KMS-11 (cell line): ENCODE measurements around the gene ABCG5.

ENCODE experiments used
- H2AFZ ChIP-seq: fragments of 200-600 bp; sonication (generic); 2 replicates; pipeline ENCODE4 v1.6.1; 2016; ENCODE audit warnings: antibody characterized with exemption, mixed run types, low read depth
- H3K27ac ChIP-seq: fragments of 200-600 bp; sonication (generic); 2 replicates; pipeline ENCODE4 v1.6.1; 2016; ENCODE audit warnings: mild to moderate bottlenecking, mixed run types
- H3K27me3 ChIP-seq: fragments of 200-600 bp; sonication (generic); 2 replicates; pipeline ENCODE4 v1.6.1; 2017; ENCODE audit warnings: mild to moderate bottlenecking, low read depth, mixed run types, moderate library complexity; ENCODE audit not compliant: insufficient read depth
- H3K36me3 ChIP-seq: fragments of 200-600 bp; sonication (generic); 2 replicates; pipeline ENCODE4 v1.6.1; 2017; ENCODE audit warnings: mild to moderate bottlenecking, mixed run types; ENCODE audit not compliant: insufficient read depth
- H3K4me1 ChIP-seq: fragments of 200-600 bp; sonication (generic); 2 replicates; pipeline ENCODE4 v1.6.1; 2016; ENCODE audit warnings: mild to moderate bottlenecking, low read depth, mixed run types; ENCODE audit not compliant: poor library complexity, severe bottlenecking
- H3K4me2 ChIP-seq: fragments of 200-600 bp; sonication (generic); 2 replicates; pipeline ENCODE4 v1.7.0; 2016; ENCODE audit warnings: mild to moderate bottlenecking, mixed run types
- H3K4me3 ChIP-seq: fragments of 200-600 bp; sonication (generic); IDR thresholded peaks from 2 replicates; pipeline ENCODE4 v1.6.1; 2017; ENCODE audit warnings: low read depth, low read length, mixed read lengths; ENCODE audit not compliant: insufficient read depth
- H3K79me2 ChIP-seq: fragments of 200-600 bp; sonication (generic); 2 replicates; pipeline ENCODE4 v1.6.1; 2016; ENCODE audit warnings: low read depth, mixed run types; ENCODE audit not compliant: insufficient read depth
- H3K9ac ChIP-seq: fragments of 200-600 bp; sonication (generic); 2 replicates; pipeline ENCODE4 v1.6.1; 2016; ENCODE audit warnings: mild to moderate bottlenecking, mixed run types
- H4K20me1 ChIP-seq: fragments of 200-600 bp; sonication (generic); 2 replicates; pipeline ENCODE4 v1.6.1; 2016; ENCODE audit warnings: mild to moderate bottlenecking, mixed run types; ENCODE audit not compliant: insufficient read depth
- TF ChIP-seq, protein P1 (sequence below): fragments of 200-600 bp; sonication (generic); conservative IDR thresholded peaks from 2 replicates; pipeline ENCODE4 v1.6.1; 2017; ENCODE audit warnings: low read depth, mild to moderate bottlenecking, antibody characterized with exemption, low read length, moderate library complexity, mixed read lengths

ABCG5 gene

DNA sequence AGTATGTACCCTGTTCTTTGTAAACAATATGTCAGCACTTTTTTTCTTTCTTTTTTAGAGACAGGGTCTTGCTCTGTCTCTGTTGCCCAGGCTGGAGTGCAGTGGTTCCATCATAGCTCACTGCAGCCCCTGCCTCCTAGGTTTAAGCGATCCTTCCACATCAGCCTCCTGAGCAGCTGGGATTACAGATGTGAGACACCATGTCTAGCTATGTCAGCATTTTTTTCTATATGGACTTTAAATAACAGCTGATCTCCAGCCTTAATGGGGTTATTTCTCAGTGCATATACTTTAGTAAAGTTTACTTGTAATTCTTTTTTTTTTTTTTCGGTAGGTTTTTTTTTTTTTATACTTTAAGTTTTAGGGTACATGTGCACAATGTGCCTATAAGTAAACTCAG, 26.6 kb downstream of the ABCG5 start:
- H3K4me3 ChIP-seq = no peak overlapping the region
- H3K27ac ChIP-seq = no peak overlapping the region
- H2AFZ ChIP-seq = no peak overlapping the region
- H3K4me1 ChIP-seq = no peaks in the 10 kb centered on the region
- H3K4me2 ChIP-seq = no peak overlapping the region
- no peaks in the 10 kb centered on the region for H4K20me1 ChIP-seq
- no peak overlapping the region for H3K9ac ChIP-seq
- no peaks in the 10 kb centered on the region for H3K79me2 ChIP-seq
- no peaks in the 10 kb centered on the region for H3K27me3 ChIP-seq
- H3K36me3 ChIP-seq = no peaks in the 10 kb centered on the region
- TF ChIP-seq, protein P1, sequence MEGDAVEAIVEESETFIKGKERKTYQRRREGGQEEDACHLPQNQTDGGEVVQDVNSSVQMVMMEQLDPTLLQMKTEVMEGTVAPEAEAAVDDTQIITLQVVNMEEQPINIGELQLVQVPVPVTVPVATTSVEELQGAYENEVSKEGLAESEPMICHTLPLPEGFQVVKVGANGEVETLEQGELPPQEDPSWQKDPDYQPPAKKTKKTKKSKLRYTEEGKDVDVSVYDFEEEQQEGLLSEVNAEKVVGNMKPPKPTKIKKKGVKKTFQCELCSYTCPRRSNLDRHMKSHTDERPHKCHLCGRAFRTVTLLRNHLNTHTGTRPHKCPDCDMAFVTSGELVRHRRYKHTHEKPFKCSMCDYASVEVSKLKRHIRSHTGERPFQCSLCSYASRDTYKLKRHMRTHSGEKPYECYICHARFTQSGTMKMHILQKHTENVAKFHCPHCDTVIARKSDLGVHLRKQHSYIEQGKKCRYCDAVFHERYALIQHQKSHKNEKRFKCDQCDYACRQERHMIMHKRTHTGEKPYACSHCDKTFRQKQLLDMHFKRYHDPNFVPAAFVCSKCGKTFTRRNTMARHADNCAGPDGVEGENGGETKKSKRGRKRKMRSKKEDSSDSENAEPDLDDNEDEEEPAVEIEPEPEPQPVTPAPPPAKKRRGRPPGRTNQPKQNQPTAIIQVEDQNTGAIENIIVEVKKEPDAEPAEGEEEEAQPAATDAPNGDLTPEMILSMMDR = no peak

DNA sequence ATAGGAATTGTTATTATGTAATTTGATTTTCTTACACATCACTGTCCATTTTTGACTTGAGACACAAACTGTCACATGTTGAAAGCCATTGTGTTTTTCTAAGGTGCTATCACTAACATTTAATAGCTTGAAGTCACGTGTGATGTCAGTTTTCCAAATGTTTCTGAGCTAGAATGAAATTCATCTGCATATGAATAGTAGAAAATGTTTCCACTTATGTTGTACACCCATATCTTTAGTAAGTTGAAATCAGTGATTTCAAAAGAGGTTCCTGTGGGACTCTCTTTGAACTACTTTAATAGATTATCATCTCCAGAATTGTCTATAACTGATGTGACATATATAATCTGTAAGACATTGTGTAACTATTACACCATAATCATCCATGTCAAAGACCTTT, 27.8 kb downstream of the ABCG5 start:
- H3K4me1 ChIP-seq = no peaks in the 10 kb centered on the region
- H2AFZ ChIP-seq = no peak overlapping the region
- H3K27me3 ChIP-seq = no peaks in the 10 kb centered on the region
- H3K79me2 ChIP-seq = no peaks in the 10 kb centered on the region
- TF ChIP-seq, protein P1 = no peak
- no peak overlapping the region for H3K9ac ChIP-seq
- H3K27ac ChIP-seq = no peak overlapping the region
- H3K36me3 ChIP-seq = no peaks in the 10 kb centered on the region
- H4K20me1 ChIP-seq = no peaks in the 10 kb centered on the region
- H3K4me2 ChIP-seq = no peak overlapping the region
- H3K4me3 ChIP-seq = no peak overlapping the region

DNA sequence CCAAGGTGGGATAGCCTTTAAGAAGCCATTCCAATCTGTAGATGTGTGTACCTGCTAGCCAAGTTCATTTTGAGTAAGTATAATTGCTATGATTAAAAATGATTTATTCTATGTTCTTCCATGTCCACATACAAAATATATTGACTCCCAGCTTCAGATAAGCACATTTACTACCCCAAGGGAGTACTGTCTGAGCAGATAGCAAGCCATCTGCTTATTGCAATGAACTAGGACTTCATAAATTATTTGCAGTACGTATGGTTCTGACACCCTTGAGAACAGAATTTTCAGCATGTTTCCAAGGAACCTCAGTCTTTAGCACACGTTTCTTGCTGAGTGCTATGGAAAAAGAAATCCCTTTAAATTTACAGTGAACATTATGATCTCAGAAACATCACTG, 28.2 kb downstream of the ABCG5 start:
- Histone ChIP-seq H3K27ac (no peak overlapping the region), H3K27me3 (no peaks in the 10 kb centered on the region), H3K4me2 (no peak overlapping the region), H3K79me2 (no peaks in the 10 kb centered on the region), H3K4me1 (no peaks in the 10 kb centered on the region), H2AFZ (no peak overlapping the region), H3K4me3 (no peak overlapping the region), H3K36me3 (no peaks in the 10 kb centered on the region), H3K9ac (no peak overlapping the region), H4K20me1 (no peaks in the 10 kb centered on the region)
- TF ChIP-seq, protein P1 = no peak

DNA sequence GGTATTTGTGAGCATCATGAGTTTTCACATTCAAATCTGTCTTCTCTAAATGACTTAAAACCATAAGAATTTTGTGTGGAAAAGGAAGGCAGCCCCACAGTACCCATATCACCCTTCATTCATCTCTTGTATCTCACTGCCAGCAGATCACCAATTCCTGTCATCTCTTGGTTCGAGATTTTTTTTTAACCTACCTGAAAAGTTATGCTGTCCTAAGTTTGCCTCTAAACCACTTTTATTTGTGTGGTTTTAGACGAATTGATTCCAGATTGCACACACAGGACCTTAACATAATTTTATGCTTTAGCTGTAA, 32.0 kb downstream of the ABCG5 start:
- no peaks in the 10 kb centered on the region for H3K27me3 ChIP-seq
- H3K4me3 ChIP-seq = no peak overlapping the region
- no peak overlapping the region for H3K9ac ChIP-seq
- H3K27ac ChIP-seq = no peak overlapping the region
- H3K4me1 ChIP-seq = no peaks in the 10 kb centered on the region
- TF ChIP-seq, protein P1 = no peak
- H3K79me2 ChIP-seq = no peaks in the 10 kb centered on the region
- H3K36me3 ChIP-seq = no peaks in the 10 kb centered on the region
- H2AFZ ChIP-seq = no peak overlapping the region
- H3K4me2 ChIP-seq = no peak overlapping the region
- H4K20me1 ChIP-seq = no peaks in the 10 kb centered on the region

DNA sequence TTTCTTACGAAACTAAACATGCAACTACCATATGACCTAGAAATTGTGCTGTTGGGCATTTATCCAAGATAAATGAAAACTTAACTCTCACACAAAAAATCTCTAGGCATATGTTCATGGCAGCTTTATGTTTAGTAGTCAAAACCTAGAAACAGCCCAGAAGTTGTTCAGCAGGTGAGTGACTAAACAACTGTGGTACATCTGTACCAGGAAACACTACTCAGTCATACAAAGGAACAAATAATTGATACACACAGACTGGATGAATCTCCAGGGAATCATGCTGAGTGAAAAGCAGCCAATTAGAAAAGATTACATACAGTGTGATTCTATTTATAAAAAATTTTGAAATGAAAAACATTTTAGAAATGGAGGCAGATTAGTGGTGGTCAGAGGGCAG, 35.5 kb downstream of the ABCG5 start:
- H3K27me3 ChIP-seq = no peaks in the 10 kb centered on the region
- H3K36me3 ChIP-seq = no peaks in the 10 kb centered on the region
- H3K79me2 ChIP-seq = no peaks in the 10 kb centered on the region
- no peaks in the 10 kb centered on the region for H4K20me1 ChIP-seq
- TF ChIP-seq, protein P1 = no peak
- no peak overlapping the region for H3K27ac ChIP-seq
- no peak overlapping the region for H3K9ac ChIP-seq
- no peak overlapping the region for H3K4me3 ChIP-seq
- no peak overlapping the region for H2AFZ ChIP-seq
- H3K4me2 ChIP-seq = no peak overlapping the region
- H3K4me1 ChIP-seq = no peaks in the 10 kb centered on the region
